ENCODE measurements around the gene RHBDL1.

Gene RHBDL1

GRCh38 chr16:708019-708418, 32.5 kb downstream of the RHBDL1 start:
- no peak for DNase-seq

- DNase-seq, result no peak
Observed at GRCh38 chr16:708959-709358, 33.5 kb downstream of the RHBDL1 start.

GRCh38 chr16:709566-710499, 34.4 kb downstream of the RHBDL1 start:
- no peak for DNase-seq

GRCh38 chr16:710500-711075, 35.1 kb downstream of the RHBDL1 start:
- no peak for DNase-seq

GRCh38 chr16:711084-711483, 35.6 kb downstream of the RHBDL1 start:
- DNase-seq, result no peak

GRCh38 chr16:711548-712320, 36.3 kb downstream of the RHBDL1 start:
- peak; percentile 35 to 49 for DNase-seq

- DNase-seq, result peak in 1 of 2 experiments; percentile 18
Observed at GRCh38 chr16:712740-713250, 37.3 kb downstream of the RHBDL1 start.

- DNase-seq, result no peak
Observed at GRCh38 chr16:714079-714478, 38.6 kb downstream of the RHBDL1 start.

- peak; percentile 73 to 74 for DNase-seq
Observed at GRCh38 chr16:714558-715476, 39.3 kb downstream of the RHBDL1 start, which contains the start of gene METRN. Gene METRN, plus strand, starts transcription at chr16:715118. Its CDS starts 172 bp downstream, at chr16:715290.

- no peak for DNase-seq
Observed at GRCh38 chr16:715477-716199, 40.2 kb downstream of the RHBDL1 start.

- no peak for DNase-seq
Observed at GRCh38 chr16:716200-716568, 40.7 kb downstream of the RHBDL1 start.

- DNase-seq, result no peak
Observed at GRCh38 chr16:716768-717325, 41.4 kb downstream of the RHBDL1 start.

- no peak for DNase-seq
Observed at GRCh38 chr16:717450-718245, 42.2 kb downstream of the RHBDL1 start.

- no peak for DNase-seq
Observed at GRCh38 chr16:718389-718788, 42.9 kb downstream of the RHBDL1 start.

- no peak for DNase-seq
Observed at GRCh38 chr16:718922-719321, 43.5 kb downstream of the RHBDL1 start.

GRCh38 chr16:719815-720446, 44.5 kb downstream of the RHBDL1 start:
- DNase-seq, result no peak

GRCh38 chr16:720447-720989, 45.0 kb downstream of the RHBDL1 start:
- DNase-seq, result peak; percentile 29 to 39

- DNase-seq, result peak; percentile 73 to 82
Observed at GRCh38 chr16:720990-721764, 45.7 kb downstream of the RHBDL1 start, which contains the start of gene ANTKMT. Gene ANTKMT, plus strand, starts transcription at chr16:721146. Its CDS starts 129 bp downstream, at chr16:721275.

Measured in AML-193 (cell line).